ENCODE measurements around the gene UBE2E2.
A peak's percentile ranks its signal among the peaks of the same experiment; 100 is the strongest.
"Not testable (repeated sequence)": the region's sequence is repeated elsewhere in the genome, so short reads cannot be mapped to it uniquely, and the experiment has no call there.

The UBE2E2 gene

GRCh38 chr3:23202921-23203707, at the start of gene UBE2E2:
UBE2E2 (plus strand) TSS chr3:23203327.
- no peak for FAIRE-seq

GRCh38 chr3:23153436-23153835, 49.7 kb upstream of the UBE2E2 start:
- FAIRE-seq, result no peak

- FAIRE-seq, result no peak
Measured at GRCh38 chr3:23157331-23157730, 45.8 kb upstream of the UBE2E2 start.

- FAIRE-seq, result no peak
Measured at GRCh38 chr3:23159929-23160328, 43.2 kb upstream of the UBE2E2 start.

- no peak for FAIRE-seq
Measured at GRCh38 chr3:23161308-23161707, 41.8 kb upstream of the UBE2E2 start.

- FAIRE-seq, result no peak
Measured at GRCh38 chr3:23161896-23162570, 41.1 kb upstream of the UBE2E2 start.

GRCh38 chr3:23162934-23163333, 40.2 kb upstream of the UBE2E2 start:
- no peak for FAIRE-seq

- FAIRE-seq, result no peak
Measured at GRCh38 chr3:23164746-23165145, 38.4 kb upstream of the UBE2E2 start.

- FAIRE-seq, result no peak
Measured at GRCh38 chr3:23165571-23165970, 37.6 kb upstream of the UBE2E2 start.

- FAIRE-seq, result no peak
Measured at GRCh38 chr3:23166276-23166675, 36.9 kb upstream of the UBE2E2 start.

GRCh38 chr3:23166845-23167244, 36.3 kb upstream of the UBE2E2 start:
- FAIRE-seq, result no peak

GRCh38 chr3:23169551-23169950, 33.6 kb upstream of the UBE2E2 start:
- no peak for FAIRE-seq

- FAIRE-seq, result no peak
Measured at GRCh38 chr3:23170291-23170690, 32.8 kb upstream of the UBE2E2 start.

GRCh38 chr3:23172059-23172458, 31.1 kb upstream of the UBE2E2 start:
- no peak for FAIRE-seq

- FAIRE-seq, result no peak
Measured at GRCh38 chr3:23174426-23175039, 28.6 kb upstream of the UBE2E2 start.

GRCh38 chr3:23175341-23176083, 27.6 kb upstream of the UBE2E2 start:
- FAIRE-seq, result no peak

GRCh38 chr3:23176839-23177238, 26.3 kb upstream of the UBE2E2 start:
- not testable (repeated sequence) for FAIRE-seq

GRCh38 chr3:23182996-23183513, 20.1 kb upstream of the UBE2E2 start:
- no peak for FAIRE-seq

GRCh38 chr3:23183731-23184130, 19.4 kb upstream of the UBE2E2 start:
- FAIRE-seq, result peak; percentile 60

GRCh38 chr3:23185861-23186260, 17.3 kb upstream of the UBE2E2 start:
- no peak for FAIRE-seq

- no peak for FAIRE-seq
Measured at GRCh38 chr3:23189187-23189586, 13.9 kb upstream of the UBE2E2 start.

GRCh38 chr3:23192816-23193215, 10.3 kb upstream of the UBE2E2 start:
- FAIRE-seq, result no peak

GRCh38 chr3:23193831-23194230, 9.3 kb upstream of the UBE2E2 start:
- FAIRE-seq, result no peak
